MM.1S (cell line): ENCODE data around the gene AGPAT1.

Source experiments
- DNase-seq: peaks from one replicate; pipeline ENCODE4 v3.0.0-alpha.2; 2015
- H2AFZ ChIP-seq: fragments of 300-600 bp; sonication (generic); 2 replicates; pipeline ENCODE4 v1.6.0; 2016; ENCODE audit warnings: antibody characterized with exemption, low read length
- H3F3A ChIP-seq: fragments of 300-600 bp; sonication (generic); 2 replicates; pipeline ENCODE4 v1.6.1; 2016; ENCODE audit warnings: mild to moderate bottlenecking, antibody characterized with exemption, low read length, moderate library complexity, mixed read lengths; ENCODE audit not compliant: insufficient read depth
- H3K27ac ChIP-seq: fragments of 300-600 bp; sonication (generic); 2 replicates; pipeline ENCODE4 v1.5.1; 2016; ENCODE audit warnings: mild to moderate bottlenecking, low read length
- H3K27me3 ChIP-seq: fragments of 300-600 bp; sonication (generic); replicated peaks from 2 replicates; pipeline ENCODE4 v1.6.0; 2016; ENCODE audit warnings: low read length; ENCODE audit not compliant: insufficient read depth
- H3K36me3 ChIP-seq: fragments of 300-600 bp; sonication (generic); replicated peaks from 2 replicates; pipeline ENCODE4 v1.6.1; 2016; ENCODE audit warnings: mild to moderate bottlenecking, low read length, mixed read lengths; ENCODE audit not compliant: insufficient read depth
- H3K4me1 ChIP-seq: fragments of 300-600 bp; sonication (generic); 2 replicates; pipeline ENCODE4 v1.6.1; 2016; ENCODE audit warnings: low read length, mixed read lengths
- H3K4me2 ChIP-seq: fragments of 300-600 bp; sonication (generic); 2 replicates; pipeline ENCODE4 v1.6.0; 2016; ENCODE audit warnings: low read depth, low read length
- H3K4me3 ChIP-seq: fragments of 300-600 bp; sonication (generic); 2 replicates; pipeline ENCODE4 v1.5.1; 2016; ENCODE audit warnings: low read length, mixed read lengths
- H3K79me2 ChIP-seq: fragments of 300-600 bp; sonication (generic); 2 replicates; pipeline ENCODE4 v1.6.1; 2016; ENCODE audit warnings: mixed run types, low read length, mixed read lengths
- H3K9ac ChIP-seq: fragments of 300-600 bp; sonication (generic); 2 replicates; pipeline ENCODE4 v1.6.1; 2016; ENCODE audit warnings: low read length, mixed read lengths
- H3K9me2 ChIP-seq: fragments of 300-600 bp; sonication (generic); replicated peaks from 2 replicates; pipeline ENCODE4 v1.6.1; 2016; ENCODE audit warnings: mild to moderate bottlenecking, low read length, mixed read lengths; ENCODE audit not compliant: insufficient read depth
- H3K9me3 ChIP-seq: fragments of 300-600 bp; sonication (generic); replicated peaks from 2 replicates; pipeline ENCODE4 v1.6.1; 2016; ENCODE audit warnings: mild to moderate bottlenecking, low read length, mixed read lengths; ENCODE audit not compliant: insufficient read depth
- H4K20me1 ChIP-seq: fragments of 300-600 bp; sonication (generic); 2 replicates; pipeline ENCODE4 v1.6.1; 2016; ENCODE audit warnings: mild to moderate bottlenecking, low read length, moderate library complexity, mixed read lengths; ENCODE audit not compliant: insufficient read depth
- CTCF ChIP-seq: fragments of 300-600 bp; sonication (generic); IDR thresholded peaks from 2 replicates; pipeline ENCODE4 v1.5.1; 2016; ENCODE audit warnings: antibody characterized with exemption, low read length, mixed read lengths
- EZH2 ChIP-seq: fragments of 300-600 bp; sonication (generic); optimal IDR thresholded peaks from 2 replicates; pipeline ENCODE3; 2017; ENCODE audit warnings: low read depth, mild to moderate bottlenecking, antibody characterized with exemption, low read length, mixed read lengths
- EZH2phosphoT487 ChIP-seq: fragments of 300-600 bp; sonication (generic); IDR thresholded peaks from 2 replicates; pipeline ENCODE4 v1.6.1; 2018; ENCODE audit warnings: antibody characterized with exemption, low read length

Gene AGPAT1

GRCh38 chr6:32222333-32223230 lies 46.7 kb upstream of the AGPAT1 start:
- peaks cover 31% of the 10 kb centered on the region for H3K27me3 ChIP-seq
- DNase-seq, result no peak
- no peak overlapping the region for H3K4me3 ChIP-seq
- H3F3A ChIP-seq, result no peaks in the 10 kb centered on the region
- H3K79me2 ChIP-seq, result no peaks in the 10 kb centered on the region
- H3K4me2 ChIP-seq, result no peak overlapping the region
- no peaks in the 10 kb centered on the region for H3K4me1 ChIP-seq
- H3K36me3 ChIP-seq, result no peaks in the 10 kb centered on the region
- H3K9me3 ChIP-seq, result no peaks in the 10 kb centered on the region
- no peaks in the 10 kb centered on the region for H4K20me1 ChIP-seq
- H3K27ac ChIP-seq, result no peak overlapping the region
- H3K9me2 ChIP-seq, result no peaks in the 10 kb centered on the region
- no peak overlapping the region for H2AFZ ChIP-seq
- TF ChIP-seq EZH2 (no peak), CTCF (no peak), EZH2phosphoT487 (no peak)
- H3K9ac ChIP-seq, result no peak overlapping the region

GRCh38 chr6:32220021-32220420 lies 44.1 kb upstream of the AGPAT1 start:
- H3K9me2 ChIP-seq, result no peaks in the 10 kb centered on the region
- H4K20me1 ChIP-seq, result no peaks in the 10 kb centered on the region
- no peaks in the 10 kb centered on the region for H3K79me2 ChIP-seq
- H3K4me1 ChIP-seq, result no peaks in the 10 kb centered on the region
- TF ChIP-seq CTCF, result no peak
- TF ChIP-seq EZH2phosphoT487, result no peak
- TF ChIP-seq EZH2, result no peak
- no peak overlapping the region for H3K9ac ChIP-seq
- H3F3A ChIP-seq, result no peaks in the 10 kb centered on the region
- no peak for DNase-seq
- H3K4me3 ChIP-seq, result no peak overlapping the region
- H2AFZ ChIP-seq, result no peak overlapping the region
- H3K27ac ChIP-seq, result no peak overlapping the region
- no peaks in the 10 kb centered on the region for H3K9me3 ChIP-seq
- peaks cover 39% of the 10 kb centered on the region for H3K27me3 ChIP-seq
- no peak overlapping the region for H3K4me2 ChIP-seq
- H3K36me3 ChIP-seq, result no peaks in the 10 kb centered on the region

GRCh38 chr6:32218167-32218566 lies 42.3 kb upstream of the AGPAT1 start:
- Histone ChIP-seq H3K27ac (no peak overlapping the region), H3K9me2 (no peaks in the 10 kb centered on the region), H3K79me2 (no peaks in the 10 kb centered on the region), H3K36me3 (no peaks in the 10 kb centered on the region), H4K20me1 (no peaks in the 10 kb centered on the region), H3K4me2 (no peak overlapping the region), H3F3A (no peaks in the 10 kb centered on the region), H3K9ac (no peak overlapping the region), H3K4me1 (no peaks in the 10 kb centered on the region), H3K4me3 (no peak overlapping the region), H3K27me3 (peaks cover 46% of the 10 kb centered on the region), H3K9me3 (no peaks in the 10 kb centered on the region), H2AFZ (no peak overlapping the region)
- TF ChIP-seq EZH2phosphoT487 (no peak), EZH2 (no peak), CTCF (no peak)
- DNase-seq, result no peak
